ENCODE measurements around the gene SSH2. TPM values are rescaled to one million over a fixed set of nuclear protein-coding genes. Genes with fewer than 3 reads are reported as not detected.

The SSH2 gene
- total RNA-seq, 4 donors from 2014 or later, result 30.2 to 38.6 (median 35.5) TPM

DNA sequence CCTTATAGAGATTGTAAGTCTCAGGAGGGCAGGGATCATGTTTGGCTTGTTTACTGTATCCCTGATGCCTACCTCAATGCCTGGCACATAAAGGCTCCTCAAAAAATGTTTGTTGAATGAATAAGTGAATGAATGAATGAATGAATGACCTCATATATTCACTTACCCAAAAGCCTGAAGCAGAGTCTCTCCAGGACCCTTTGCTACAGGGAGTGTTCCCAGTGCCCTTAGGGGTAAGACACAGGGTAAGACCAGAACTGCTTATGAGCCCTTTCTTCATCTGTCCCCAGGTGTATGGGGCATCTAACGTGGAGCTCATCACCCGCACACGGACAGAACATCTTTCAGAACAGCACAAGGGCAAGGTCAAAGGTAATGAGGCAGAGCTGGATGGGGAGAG, 319.6 kb downstream of the SSH2 start:
- H3K9me3 ChIP-seq, result no peaks in the 10 kb centered on the region
- no peaks in the 10 kb centered on the region for H3K36me3 ChIP-seq
- intact Hi-C loops (cut with DNase I), result no loop called here
- TF ChIP-seq, protein P1, sequence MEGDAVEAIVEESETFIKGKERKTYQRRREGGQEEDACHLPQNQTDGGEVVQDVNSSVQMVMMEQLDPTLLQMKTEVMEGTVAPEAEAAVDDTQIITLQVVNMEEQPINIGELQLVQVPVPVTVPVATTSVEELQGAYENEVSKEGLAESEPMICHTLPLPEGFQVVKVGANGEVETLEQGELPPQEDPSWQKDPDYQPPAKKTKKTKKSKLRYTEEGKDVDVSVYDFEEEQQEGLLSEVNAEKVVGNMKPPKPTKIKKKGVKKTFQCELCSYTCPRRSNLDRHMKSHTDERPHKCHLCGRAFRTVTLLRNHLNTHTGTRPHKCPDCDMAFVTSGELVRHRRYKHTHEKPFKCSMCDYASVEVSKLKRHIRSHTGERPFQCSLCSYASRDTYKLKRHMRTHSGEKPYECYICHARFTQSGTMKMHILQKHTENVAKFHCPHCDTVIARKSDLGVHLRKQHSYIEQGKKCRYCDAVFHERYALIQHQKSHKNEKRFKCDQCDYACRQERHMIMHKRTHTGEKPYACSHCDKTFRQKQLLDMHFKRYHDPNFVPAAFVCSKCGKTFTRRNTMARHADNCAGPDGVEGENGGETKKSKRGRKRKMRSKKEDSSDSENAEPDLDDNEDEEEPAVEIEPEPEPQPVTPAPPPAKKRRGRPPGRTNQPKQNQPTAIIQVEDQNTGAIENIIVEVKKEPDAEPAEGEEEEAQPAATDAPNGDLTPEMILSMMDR (IDR thresholded peaks at IDR 0.05), result no peak
- no peak for TF ChIP-seq POLR2A (IDR thresholded peaks at IDR 0.05)
- no peak for DNase-seq
- peaks cover 21 to 22% of the 10 kb centered on the region in 2 donors for H3K4me1 ChIP-seq
- WGBS, 2 donors, result 89 to 92% methylated on average over 3 of the region's 3 CpGs
- H3K27me3 ChIP-seq, result no peaks in the 10 kb centered on the region
- H3K27ac ChIP-seq, result no peak overlapping the region
- no peak overlapping the region for H3K4me3 ChIP-seq (replicated peaks in 1 of 3)

GRCh38 chr17:29608986-29609385, 321.0 kb downstream of the SSH2 start:
- H3K9me3 ChIP-seq, result no peaks in the 10 kb centered on the region
- no peaks in the 10 kb centered on the region for H3K36me3 ChIP-seq
- no peak overlapping the region for H3K27ac ChIP-seq
- no peaks in the 10 kb centered on the region for H3K27me3 ChIP-seq
- H3K4me1 ChIP-seq, result peaks cover 12% of the 10 kb centered on the region in 2 donors
- DNase-seq, result no peak
- TF ChIP-seq POLR2A (IDR thresholded peaks at IDR 0.05), result no peak
- 90 to 92% methylated on average over 2 to 14 of the region's 15 CpGs for WGBS, 2 donors
- no peak overlapping the region for H3K4me3 ChIP-seq (replicated peaks in 1 of 3)
- intact Hi-C loops (cut with DNase I), result no loop called here

DNA sequence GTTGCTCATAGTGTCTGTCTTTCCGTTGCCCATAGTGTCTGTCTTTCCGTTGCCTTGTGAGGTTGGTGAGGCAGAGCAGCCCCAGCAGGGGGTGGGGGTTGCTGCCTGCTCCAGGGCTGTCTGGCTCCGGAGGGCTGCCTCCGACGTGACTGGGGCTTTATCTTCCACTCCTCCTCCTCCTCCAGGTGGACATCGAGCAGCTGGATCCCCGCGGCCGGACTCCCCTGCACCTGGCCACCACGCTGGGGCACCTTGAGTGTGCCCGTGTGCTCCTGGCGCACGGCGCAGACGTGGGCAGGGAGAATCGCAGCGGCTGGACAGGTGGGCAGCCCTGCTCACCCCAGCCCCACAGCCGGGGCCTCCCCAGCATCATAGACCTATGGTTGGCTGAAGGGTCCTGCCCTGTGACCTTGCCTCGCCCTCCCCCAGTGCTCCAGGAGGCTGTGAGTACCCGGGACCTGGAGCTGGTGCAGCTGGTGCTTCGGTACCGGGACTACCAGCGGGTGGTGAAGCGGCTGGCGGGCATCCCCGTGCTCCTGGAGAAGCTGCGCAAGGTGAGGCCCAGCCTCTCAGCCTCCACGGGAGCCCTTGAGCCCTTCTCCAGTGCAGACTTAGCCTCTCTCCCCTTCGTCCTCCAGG, 322.4 kb downstream of the SSH2 start:
- 85 to 92% methylated on average over 6 to 23 of the region's 29 CpGs for WGBS, 2 donors
- Histone ChIP-seq H3K27me3 (no peaks in the 10 kb centered on the region), H3K4me1 (peaks cover 0 to 2% of the 10 kb centered on the region in 2 donors), H3K9me3 (no peaks in the 10 kb centered on the region), H3K4me3 (replicated peaks in 1 of 3) (no peak overlapping the region), H3K36me3 (no peaks in the 10 kb centered on the region), H3K27ac (no peak overlapping the region)
- intact Hi-C loops (cut with DNase I), result no loop called here
- DNase-seq, result no peak
- TF ChIP-seq POLR2A (IDR thresholded peaks at IDR 0.05), result no peak
- TF ChIP-seq, protein P1 (IDR thresholded peaks at IDR 0.05), result no peak

- no peaks in the 10 kb centered on the region for H3K27me3 ChIP-seq
- 90 to 92% methylated on average over 6 of the region's 6 CpGs for WGBS, 2 donors
- H3K4me1 ChIP-seq, result no peaks in the 10 kb centered on the region
- TF ChIP-seq, protein P1 (IDR thresholded peaks at IDR 0.05), result no peak
- no peak for TF ChIP-seq POLR2A (IDR thresholded peaks at IDR 0.05)
- no peak for DNase-seq
- no peaks in the 10 kb centered on the region for H3K9me3 ChIP-seq
- intact Hi-C loops (cut with DNase I), result no loop called here
- H3K36me3 ChIP-seq, result no peaks in the 10 kb centered on the region
- H3K27ac ChIP-seq, result no peak overlapping the region
- no peak overlapping the region for H3K4me3 ChIP-seq (replicated peaks in 1 of 3)
Observed at GRCh38 chr17:29603109-29603674, 326.8 kb downstream of the SSH2 start.

DNA sequence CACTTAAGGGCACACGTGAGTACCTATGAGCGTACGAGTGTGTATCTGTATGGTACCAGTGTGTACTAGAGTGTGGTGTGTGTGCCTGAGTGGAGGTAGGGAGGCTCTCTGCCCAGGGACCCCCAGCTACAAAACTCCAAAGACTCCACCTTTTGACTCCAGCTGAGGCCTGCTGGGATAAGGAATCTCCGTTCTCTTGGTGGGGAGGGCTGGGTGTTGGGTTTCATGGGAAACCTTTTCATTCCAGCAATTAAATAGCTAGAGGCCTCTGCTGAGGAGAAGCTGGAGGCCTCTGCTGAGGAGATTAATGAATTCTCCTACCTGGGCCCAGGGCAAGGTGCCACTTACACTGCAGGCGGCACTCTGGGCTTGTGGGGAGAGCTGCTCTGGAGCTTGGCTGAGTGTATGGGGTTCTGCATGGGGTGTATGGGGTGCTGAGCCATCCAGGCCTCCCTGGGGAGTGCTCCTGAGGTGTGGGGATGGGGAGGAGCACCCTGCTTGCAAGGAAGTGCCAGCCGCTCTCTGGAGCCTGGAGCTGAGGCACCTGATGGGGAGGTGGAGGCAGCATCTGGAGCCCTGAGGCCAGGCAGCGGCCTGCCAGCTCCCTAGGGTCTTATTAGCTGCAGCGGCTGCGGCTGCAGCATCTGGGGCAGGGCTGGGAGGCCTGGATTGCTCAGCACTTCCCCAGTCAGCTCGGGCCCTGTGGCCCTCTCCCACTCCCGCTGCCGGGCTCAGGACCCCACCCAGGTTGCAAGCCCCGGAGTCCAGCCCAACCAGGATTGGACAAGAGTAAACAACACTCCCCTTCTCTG, 332.5 kb downstream of the SSH2 start:
- TF ChIP-seq POLR2A (IDR thresholded peaks at IDR 0.05), result no peak
- TF ChIP-seq, protein P1 (IDR thresholded peaks at IDR 0.05), result no peak
- Histone ChIP-seq H3K27ac (no peak overlapping the region), H3K27me3 (no peaks in the 10 kb centered on the region), H3K36me3 (no peaks in the 10 kb centered on the region), H3K9me3 (no peaks in the 10 kb centered on the region), H3K4me1 (peaks cover 5 to 10% of the 10 kb centered on the region in 2 donors), H3K4me3 (replicated peaks in 1 of 3) (no peak overlapping the region)
- intact Hi-C loops (cut with DNase I), result no loop called here
- WGBS, 2 donors, result 67% methylated on average over 10 to 11 of the region's 13 CpGs
- DNase-seq, result no peak

Measured in thyroid gland (tissue), 4 donors.